ENCODE data around the gene NPPC. TPM values are rescaled to one million over a fixed set of nuclear protein-coding genes. Genes with fewer than 3 reads are reported as not detected.

The NPPC gene
- total and polyA plus RNA-seq, 2 of the 8 experiments (the other 6 are each of a cell fraction or from before 2014, with no cell fraction given), result 1.3 to 4.7 TPM

GRCh38 chr2:231937057-231937456 lies 10.9 kb upstream of the NPPC start:
- H3K9ac ChIP-seq (replicated peaks in 1 of 4; ENCODE audit: extremely low read depth in 1 of 4, low read depth in 3 of 4, low read length in 3 of 4), result no peak overlapping the region
- no peak overlapping the region for H3K4me3 ChIP-seq (ENCODE audit: extremely low read depth in 1 of 4, insufficient read depth in 2 of 4, low read depth in 3 of 4, low read length in 4 of 4)
- H3K14ac ChIP-seq (ENCODE audit: insufficient read length), result no peak overlapping the region
- H3K4me1 ChIP-seq (replicated peaks in 1 of 4; ENCODE audit: control insufficient read depth in 3 of 4, insufficient read depth in 4 of 4, low read length in 3 of 4), result no peaks in the 10 kb centered on the region
- ChIA-PET CTCF (ENCODE audit: partially characterized antibody) (interaction anchor here (0.6 to 3.5 kb wide), 3 partner anchors 8 to 391 kb away, joined by 3 to 18 read pairs (median 4); no protein-coding TSS in a partner anchor), POLR2A (ENCODE audit: partially characterized antibody) (interaction anchor here (1.3 kb wide), 1 partner anchor 12 kb away, joined by 4 read pairs; the partner anchor contains the start of gene NPPC)
- H3K9me3 ChIP-seq (ENCODE audit: insufficient read depth in 2 of 2, low read depth in 1 of 2, low read length in 1 of 2), result no peaks in the 10 kb centered on the region
- H4K5ac ChIP-seq (ENCODE audit: insufficient read length, low read depth, low read length), result no peak overlapping the region
- no peaks in the 10 kb centered on the region for H3K36me3 ChIP-seq (ENCODE audit: control insufficient read depth in 2 of 4, insufficient read depth in 4 of 4, low read length in 3 of 4)
- no peak overlapping the region for H3K27ac ChIP-seq (ENCODE audit: low read depth, low read length)
- H2BK5ac ChIP-seq (ENCODE audit: low read depth, low read length), result no peak overlapping the region
- TF ChIP-seq RAD21 (IDR thresholded peaks at IDR 0.05 in 1 of 2, conservative IDR thresholded peaks at IDR 0.05 in 1 of 2; ENCODE audit: low read depth in 2 of 2, low read length in 2 of 2) (no peak), TAF7 (optimal IDR thresholded peaks at IDR 0.05; ENCODE audit: borderline replicate concordance, low read depth, low read length) (no peak), BCL11A (IDR thresholded peaks at IDR 0.05; ENCODE audit: low read depth in 2 of 2, low read length in 2 of 2) (no peak), EGR1 (IDR thresholded peaks at IDR 0.05; ENCODE audit: borderline replicate concordance, low read depth, low read length) (no peak)
- no peaks in the 10 kb centered on the region for H3K23me2 ChIP-seq (ENCODE audit: low read depth, low read length)
- H3K27me3 ChIP-seq (replicated peaks in 1 of 4; ENCODE audit: control insufficient read depth in 3 of 4, extremely low read depth in 1 of 4, insufficient read depth in 3 of 4, low read length in 3 of 4), result no peaks in the 10 kb centered on the region
- 91% methylated on average over 7 of the region's 7 CpGs; no CpG with 5 or more reads in 1 of the 2 experiments for WGBS, 2 experiments (ENCODE audit: extremely low coverage in 1 of 2, insufficient coverage in 1 of 2, insufficient read length in 1 of 2, insufficient replicate concordance in 2 of 2, low coverage in 1 of 2, low lambda C conversion rate in 2 of 2, missing lambda C conversion rate in 1 of 2)
- H4K20me1 ChIP-seq (replicated peaks in 1 of 2; ENCODE audit: control insufficient read depth in 1 of 2, insufficient read depth in 2 of 2, low read length in 2 of 2), result no peaks in the 10 kb centered on the region
- H3K4ac ChIP-seq (replicated peaks; ENCODE audit: insufficient read length, low read depth, low read length), result no peak overlapping the region
- H3K18ac ChIP-seq (ENCODE audit: extremely low read depth, low read length), result no peak overlapping the region
- H3K79me1 ChIP-seq (ENCODE audit: low read depth, low read length), result no peaks in the 10 kb centered on the region
- no peaks in the 10 kb centered on the region for H3K79me2 ChIP-seq (ENCODE audit: control insufficient read depth in 1 of 2, insufficient read depth in 2 of 2, low read length in 2 of 2)
- no peak overlapping the region for H3K4me2 ChIP-seq (ENCODE audit: insufficient read depth in 1 of 2, low read depth in 2 of 2, low read length in 2 of 2)
- H2AFZ ChIP-seq (ENCODE audit: low read length), result no peak overlapping the region
- no peak overlapping the region for H4K91ac ChIP-seq (replicated peaks; ENCODE audit: insufficient read length, low read length)
- no peak overlapping the region for H4K8ac ChIP-seq (ENCODE audit: extremely low read depth, insufficient read depth, low read length)
- no peak for FAIRE-seq
- no peak for DNase-seq (ENCODE audit: low read depth in 1 of 2, low spot score in 2 of 2)
- H2BK20ac ChIP-seq (ENCODE audit: low read length), result no peak overlapping the region
- no peak overlapping the region for H2BK120ac ChIP-seq (replicated peaks; ENCODE audit: low read depth, low read length)
- no peak overlapping the region for H2AK5ac ChIP-seq (ENCODE audit: low read depth, low read length)
- no peak overlapping the region for H2BK15ac ChIP-seq (ENCODE audit: low read length)
- H3K56ac ChIP-seq (replicated peaks; ENCODE audit: insufficient read length, low read depth, low read length), result no peak overlapping the region
- no peak overlapping the region for H2BK12ac ChIP-seq (ENCODE audit: low read depth, low read length)
- no peak overlapping the region for H3K23ac ChIP-seq (ENCODE audit: insufficient read length)

All from H1 (cell line).